Natural killer cell (primary cell): ENCODE results near the gene LIN52. TPM values are rescaled to one million over a fixed set of nuclear protein-coding genes. Genes with fewer than 3 reads are reported as not detected.

Source experiments
- ATAC-seq, 3 donors: fragments of 150-1000 bp in 2 of 3; fragments of 200-7000 bp in 1 of 3; cut with Tn5 transposase; 1 replicate in 1 of 3; 2 replicates in 2 of 3; pipeline ENCODE4 v1.10.0; 2021; ENCODE audit warnings: mild to moderate bottlenecking in 2 of 3, moderate library complexity in 2 of 3
- DNase-seq, 2 donors: peaks; one replicate each; pipeline versions ENCODE4 v3.0.0 to v3.0.0-alpha.2; 2013 to 2021; ENCODE audit warnings: mixed read lengths in 1 of 2
- H3K27ac ChIP-seq: one replicate; pipeline ENCODE4 v1.5.1; 2013; ENCODE audit warnings: mild to moderate bottlenecking, low read length
- H3K27me3 ChIP-seq: one replicate; pipeline ENCODE4 v1.6.1; 2013; ENCODE audit warnings: low read length; ENCODE audit not compliant: control insufficient read depth, insufficient read depth
- H3K36me3 ChIP-seq: one replicate; pipeline ENCODE4 v1.6.1; 2013; ENCODE audit warnings: low read length; ENCODE audit not compliant: control insufficient read depth, insufficient read depth
- H3K4me1 ChIP-seq: one replicate; pipeline ENCODE4 v1.6.1; 2013; ENCODE audit warnings: low read length; ENCODE audit not compliant: control insufficient read depth, insufficient read depth
- H3K4me3 ChIP-seq: one replicate; pipeline ENCODE4 v1.5.1; 2013; ENCODE audit warnings: low read length
- H3K9me3 ChIP-seq: one replicate; pipeline ENCODE4 v1.6.1; 2013; ENCODE audit warnings: low read length; ENCODE audit not compliant: control insufficient read depth, insufficient read depth
- H3K27ac Mint-ChIP-seq, 2 donors: one replicate each; pipeline ENCODE4 v1.8.0; 2022; ENCODE audit warnings: mild to moderate bottlenecking in 2 of 2, mixed read lengths in 2 of 2, moderate library complexity in 1 of 2
- H3K27me3 Mint-ChIP-seq, 2 donors: one replicate each; pipeline ENCODE4 v1.8.0; 2022; ENCODE audit warnings: low read depth in 2 of 2, mixed read lengths in 2 of 2
- H3K36me3 Mint-ChIP-seq: one replicate; pipeline ENCODE4 v1.8.0; 2022; ENCODE audit warnings: mixed read lengths
- H3K4me1 Mint-ChIP-seq, 2 donors: one replicate each; pipeline ENCODE4 v1.8.0; 2022; ENCODE audit warnings: mixed read lengths in 2 of 2
- H3K4me3 Mint-ChIP-seq: one replicate; pipeline ENCODE4 v1.8.0; 2022; ENCODE audit warnings: mild to moderate bottlenecking, moderate library complexity, mixed read lengths
- H3K9me3 Mint-ChIP-seq, 2 donors: one replicate each; pipeline ENCODE4 v1.8.0; 2022; ENCODE audit warnings: mixed read lengths in 2 of 2
- CTCF ChIP-seq: fragments of 200-600 bp; IDR thresholded peaks from one replicate; pipeline ENCODE4 v1.8.0; 2022; ENCODE audit warnings: antibody characterized with exemption
- WGBS: methylation state at CpG from one replicate; pipeline ENCODE4 v1.1.7; 2013; ENCODE audit warnings: missing lambda C conversion rate; ENCODE audit not compliant: insufficient coverage; 5-methylcytosine and 5-hydroxymethylcytosine counted together
- intact Hi-C: fragments of 100-400 bp; cut with micrococcal nuclease; formaldehyde crosslinking; loops from one replicate; pipeline ENCODE4 v1.14.2; 2022
- total RNA-seq, 4 donors: library from RNA; stranded (reverse); fragments of 120-200 nt in 1 of 4; gene quantifications; one replicate each; pipeline versions ENCODE4 v1.2.3 to v1.2.4, GENCODE V29; 2013 to 2022

Gene LIN52
- 10 to 100 TPM; 10.6 to 15.0 (median 12.8) TPM for total RNA-seq
- 16.0 TPM for total RNA-seq (2013)

- Mint-ChIP-seq H3K36me3 (no peaks in the 10 kb centered on the region), H3K9me3 (peaks cover 0 to 5% of the 10 kb centered on the region in 2 donors), H3K4me3 (peak within 1 kb of the TSS; percentile 99), H3K27me3 (no peaks in the 10 kb centered on the region), H3K4me1 (peaks cover 39 to 50% of the 10 kb centered on the region in 2 donors), H3K27ac (peak within 1 kb of the TSS; percentile 92 to 96)
- DNase-seq (peak; percentile 100), ATAC-seq (peak; percentile 85 to 95 (median 86))
- no peak for TF ChIP-seq CTCF
- Histone ChIP-seq H3K4me3 (peak within 1 kb of the TSS; percentile 72), H3K27me3 (no peaks in the 10 kb centered on the region), H3K9me3 (peaks cover 3% of the 10 kb centered on the region), H3K36me3 (no peaks in the 10 kb centered on the region), H3K27ac (peak within 1 kb of the TSS; percentile 69), H3K4me1 (peaks cover 11% of the 10 kb centered on the region)
- 0% methylated on average over 40 of the region's 46 CpGs for WGBS
- intact Hi-C loops = loop anchor here (2.0 to 5.0 kb wide), 3 partner anchors 66 to 947 kb away; partner anchors contain the start of genes BBOF1, ENTPD5, ISCA2 and NPC2
These were observed at the start of gene LIN52, which contains the start of gene ALDH6A1 for GRCh38 chr14:74084277-74085046. TSS of gene LIN52 (plus strand) at chr14:74084956. CDS start at chr14:74084975, 19 bp downstream. TSS of gene ALDH6A1 (minus strand) at chr14:74084453. CDS start at chr14:74084394, 59 bp downstream.

GRCh38 chr14:74035556-74035955 lies 49.2 kb upstream of the LIN52 start:
- H3K36me3 Mint-ChIP-seq = no peaks in the 10 kb centered on the region
- Histone ChIP-seq H3K4me3 (no peak overlapping the region), H3K27ac (no peak overlapping the region), H3K4me1 (no peaks in the 10 kb centered on the region), H3K27me3 (no peaks in the 10 kb centered on the region), H3K9me3 (no peaks in the 10 kb centered on the region), H3K36me3 (no peaks in the 10 kb centered on the region)
- no peaks in the 10 kb centered on the region for H3K9me3 Mint-ChIP-seq
- 88% methylated on average over 2 of the region's 4 CpGs for WGBS
- H3K4me3 Mint-ChIP-seq = no peak overlapping the region
- peaks cover 0 to 4% of the 10 kb centered on the region in 2 donors for H3K4me1 Mint-ChIP-seq
- DNase-seq (no peak), ATAC-seq (no peak)
- no peak for TF ChIP-seq CTCF
- no peaks in the 10 kb centered on the region for H3K27me3 Mint-ChIP-seq
- intact Hi-C loops = no loop called here
- H3K27ac Mint-ChIP-seq = no peak overlapping the region

GRCh38 chr14:74038020-74038859 lies 46.5 kb upstream of the LIN52 start:
- WGBS = 21% methylated on average over 1 of the region's 3 CpGs
- no peaks in the 10 kb centered on the region for H3K9me3 Mint-ChIP-seq
- H3K4me3 ChIP-seq = no peak overlapping the region
- no peaks in the 10 kb centered on the region for H3K9me3 ChIP-seq
- no peaks in the 10 kb centered on the region for H3K4me1 ChIP-seq
- H3K27me3 ChIP-seq = no peaks in the 10 kb centered on the region
- H3K4me1 Mint-ChIP-seq = peaks cover 0 to 4% of the 10 kb centered on the region in 2 donors
- H3K36me3 Mint-ChIP-seq = no peaks in the 10 kb centered on the region
- no peak overlapping the region for H3K4me3 Mint-ChIP-seq
- ATAC-seq = peak in 2 of 3 donors; percentile 48 to 49
- no peak overlapping the region for H3K27ac Mint-ChIP-seq
- H3K36me3 ChIP-seq = no peaks in the 10 kb centered on the region
- intact Hi-C loops = no loop called here
- H3K27me3 Mint-ChIP-seq = no peaks in the 10 kb centered on the region
- TF ChIP-seq CTCF = peak; percentile 87
- DNase-seq = peak in 1 of 2 donors; percentile 70
- H3K27ac ChIP-seq = no peak overlapping the region
